ENCODE data around the gene SIGLEC7.

SIGLEC7 gene

DNA sequence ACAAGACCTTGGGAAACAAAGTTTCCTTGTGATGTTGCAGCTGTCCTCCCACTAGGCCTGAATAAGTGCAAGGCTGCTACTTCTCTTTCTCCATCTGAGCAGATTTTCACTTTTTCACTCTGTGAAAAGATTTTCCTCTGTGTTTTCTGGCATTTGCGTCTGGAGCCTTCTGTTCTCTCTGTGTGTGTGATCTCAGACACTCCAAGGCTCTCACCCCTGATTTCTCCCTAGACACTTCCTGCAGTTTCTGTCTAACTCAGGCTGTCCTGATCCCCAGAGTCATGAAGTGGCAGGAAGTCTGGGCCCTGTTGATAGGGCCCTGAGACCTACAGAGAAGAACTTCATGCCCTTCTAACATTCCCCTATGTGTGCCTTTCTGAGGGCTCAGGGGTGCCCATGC lies 37.2 kb downstream of the SIGLEC7 start:
- CTCF ChIA-PET = interaction anchor here (1.0 to 1.4 kb wide), 3 partner anchors 11 to 80 kb away, joined by 3 to 5 read pairs (median 4); no protein-coding TSS in a partner anchor

DNA sequence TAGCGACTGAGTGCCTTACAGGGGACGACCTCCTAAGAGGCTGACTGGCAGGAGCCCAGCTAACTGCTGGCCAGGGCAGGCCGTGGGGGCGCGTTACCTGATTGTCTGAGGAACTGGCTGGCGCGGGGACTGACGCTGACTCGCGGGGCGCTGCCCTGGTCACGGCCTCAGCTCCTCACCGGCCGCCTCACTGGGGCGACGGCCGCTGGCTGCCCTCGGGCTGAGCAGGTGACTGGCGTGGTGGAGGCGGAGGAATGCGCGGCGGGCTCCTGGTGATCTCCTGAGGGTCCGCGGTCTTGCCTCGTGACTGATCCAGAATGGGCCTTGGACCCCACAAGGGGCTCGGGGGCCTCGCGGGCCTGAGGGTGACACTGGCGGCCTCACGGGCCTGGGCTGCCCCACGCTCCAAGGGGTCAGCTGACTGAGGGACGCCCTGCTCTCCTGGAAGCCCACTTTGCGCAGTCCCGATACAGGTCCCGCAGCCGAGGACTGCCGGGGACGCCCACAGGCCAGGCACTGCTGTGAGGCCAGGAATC lies 39.3 kb downstream of the SIGLEC7 start:
- TF ChIP-seq, protein P1, sequence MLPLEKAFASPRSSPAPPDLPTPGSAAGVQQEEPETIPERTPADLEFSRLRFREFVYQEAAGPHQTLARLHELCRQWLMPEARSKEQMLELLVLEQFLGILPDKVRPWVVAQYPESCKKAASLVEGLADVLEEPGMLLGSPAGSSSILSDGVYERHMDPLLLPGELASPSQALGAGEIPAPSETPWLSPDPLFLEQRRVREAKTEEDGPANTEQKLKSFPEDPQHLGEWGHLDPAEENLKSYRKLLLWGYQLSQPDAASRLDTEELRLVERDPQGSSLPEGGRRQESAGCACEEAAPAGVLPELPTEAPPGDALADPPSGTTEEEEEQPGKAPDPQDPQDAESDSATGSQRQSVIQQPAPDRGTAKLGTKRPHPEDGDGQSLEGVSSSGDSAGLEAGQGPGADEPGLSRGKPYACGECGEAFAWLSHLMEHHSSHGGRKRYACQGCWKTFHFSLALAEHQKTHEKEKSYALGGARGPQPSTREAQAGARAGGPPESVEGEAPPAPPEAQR (tag by site-specific recombination; IDR thresholded peaks at IDR 0.05) = no peak
- TF ChIP-seq, protein P2, sequence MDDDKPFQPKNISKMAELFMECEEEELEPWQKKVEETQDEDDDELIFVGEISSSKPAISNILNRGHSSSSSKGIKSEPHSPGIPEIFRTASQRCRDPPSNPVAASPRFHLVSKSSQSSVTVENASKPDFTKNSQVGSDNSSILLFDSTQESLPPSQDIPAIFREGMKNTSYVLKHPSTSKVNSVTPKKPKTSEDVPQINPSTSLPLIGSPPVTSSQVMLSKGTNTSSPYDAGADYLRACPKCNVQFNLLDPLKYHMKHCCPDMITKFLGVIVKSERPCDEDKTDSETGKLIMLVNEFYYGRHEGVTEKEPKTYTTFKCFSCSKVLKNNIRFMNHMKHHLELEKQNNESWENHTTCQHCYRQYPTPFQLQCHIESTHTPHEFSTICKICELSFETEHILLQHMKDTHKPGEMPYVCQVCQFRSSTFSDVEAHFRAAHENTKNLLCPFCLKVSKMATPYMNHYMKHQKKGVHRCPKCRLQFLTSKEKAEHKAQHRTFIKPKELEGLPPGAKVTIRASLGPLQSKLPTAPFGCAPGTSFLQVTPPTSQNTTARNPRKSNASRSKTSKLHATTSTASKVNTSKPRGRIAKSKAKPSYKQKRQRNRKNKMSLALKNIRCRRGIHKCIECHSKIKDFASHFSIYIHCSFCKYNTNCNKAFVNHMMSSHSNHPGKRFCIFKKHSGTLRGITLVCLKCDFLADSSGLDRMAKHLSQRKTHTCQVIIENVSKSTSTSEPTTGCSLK (tag by site-specific recombination; IDR thresholded peaks at IDR 0.05) = no peak
- TF ChIP-seq ZSCAN23 (tag by site-specific recombination; IDR thresholded peaks at IDR 0.05) (no peak), ZNF274 (IDR thresholded peaks at IDR 0.05; ENCODE audit: low read length) (no peak), ZNF274 (tag by site-specific recombination; IDR thresholded peaks at IDR 0.05; ENCODE audit: borderline replicate concordance) (no peak), ZNF404 (tag by site-specific recombination; IDR thresholded peaks at IDR 0.05) (no peak), ZNF169 (tag by site-specific recombination; IDR thresholded peaks at IDR 0.05) (no peak), ZNF140 (tag by site-specific recombination; IDR thresholded peaks at IDR 0.05) (no peak), ZNF501 (tag by site-specific recombination; IDR thresholded peaks at IDR 0.05) (no peak), EGR2 (tag by site-specific recombination; IDR thresholded peaks at IDR 0.05; ENCODE audit: low read depth) (no peak), TCF7L2 (IDR thresholded peaks at IDR 0.05; ENCODE audit: borderline replicate concordance, low read depth, low read length) (no peak), ZNF19 (tag by site-specific recombination; IDR thresholded peaks at IDR 0.05; ENCODE audit: low read depth) (no peak), MEIS1 (CRISPR knock-in tag; IDR thresholded peaks at IDR 0.05; ENCODE audit: borderline replicate concordance) (no peak)
- TF ChIP-seq, protein P3, sequence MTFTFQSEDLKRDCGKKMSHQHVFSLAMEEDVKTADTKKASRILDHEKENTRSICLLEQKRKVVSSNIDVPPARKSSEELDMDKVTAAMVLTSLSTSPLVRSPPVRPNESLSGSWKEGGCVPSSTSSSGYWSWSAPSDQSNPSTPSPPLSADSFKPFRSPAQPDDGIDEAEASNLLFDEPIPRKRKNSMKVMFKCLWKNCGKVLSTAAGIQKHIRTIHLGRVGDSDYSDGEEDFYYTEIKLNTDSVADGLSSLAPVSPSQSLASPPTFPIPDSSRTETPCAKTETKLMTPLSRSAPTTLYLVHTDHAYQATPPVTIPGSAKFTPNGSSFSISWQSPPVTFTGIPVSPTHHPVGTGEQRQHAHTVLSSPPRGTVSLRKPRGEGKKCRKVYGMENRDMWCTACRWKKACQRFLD (tag by site-specific recombination; IDR thresholded peaks at IDR 0.05) = no peak
- TF ChIP-seq, protein P4, sequence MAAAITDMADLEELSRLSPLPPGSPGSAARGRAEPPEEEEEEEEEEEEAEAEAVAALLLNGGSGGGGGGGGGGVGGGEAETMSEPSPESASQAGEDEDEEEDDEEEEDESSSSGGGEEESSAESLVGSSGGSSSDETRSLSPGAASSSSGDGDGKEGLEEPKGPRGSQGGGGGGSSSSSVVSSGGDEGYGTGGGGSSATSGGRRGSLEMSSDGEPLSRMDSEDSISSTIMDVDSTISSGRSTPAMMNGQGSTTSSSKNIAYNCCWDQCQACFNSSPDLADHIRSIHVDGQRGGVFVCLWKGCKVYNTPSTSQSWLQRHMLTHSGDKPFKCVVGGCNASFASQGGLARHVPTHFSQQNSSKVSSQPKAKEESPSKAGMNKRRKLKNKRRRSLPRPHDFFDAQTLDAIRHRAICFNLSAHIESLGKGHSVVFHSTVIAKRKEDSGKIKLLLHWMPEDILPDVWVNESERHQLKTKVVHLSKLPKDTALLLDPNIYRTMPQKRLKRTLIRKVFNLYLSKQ (tag by site-specific recombination; IDR thresholded peaks at IDR 0.05; ENCODE audit: borderline replicate concordance) = no peak
- CTCF ChIA-PET = no interaction called here
- no peaks in the 10 kb centered on the region for H3K36me3 ChIP-seq (ENCODE audit: control insufficient read depth in 2 of 2, insufficient read depth in 1 of 2, low read length in 2 of 2)
- H3K27ac ChIP-seq (ENCODE audit: extremely low read depth, low read depth, low read length) = no peak overlapping the region
- POLR2A ChIA-PET = no interaction called here
- H3K9me3 ChIP-seq (ENCODE audit: control insufficient read depth, insufficient read depth, low read depth, low read length) = no peaks in the 10 kb centered on the region
- H3K4me1 ChIP-seq (ENCODE audit: control insufficient read depth, insufficient read depth, low read length) = no peaks in the 10 kb centered on the region
- no peak overlapping the region for H3K4me3 ChIP-seq (ENCODE audit: low read depth, low read length)

More for the DNA sequence above, 37.2 kb downstream of the SIGLEC7 start:
- POLR2A ChIA-PET = no interaction called here
- H3K27ac ChIP-seq (ENCODE audit: extremely low read depth, low read depth, low read length) = no peak overlapping the region
- H3K36me3 ChIP-seq (ENCODE audit: control insufficient read depth in 2 of 2, insufficient read depth in 1 of 2, low read length in 2 of 2) = no peaks in the 10 kb centered on the region
- H3K9me3 ChIP-seq (ENCODE audit: control insufficient read depth, insufficient read depth, low read depth, low read length) = no peaks in the 10 kb centered on the region
- TF ChIP-seq MYNN (tag by site-specific recombination; IDR thresholded peaks at IDR 0.05; ENCODE audit: borderline replicate concordance) (no peak), BCL11B (tag by site-specific recombination; IDR thresholded peaks at IDR 0.05; ENCODE audit: low read depth) (no peak), ZNF791 (tag by site-specific recombination; IDR thresholded peaks at IDR 0.05) (no peak), GLIS2 (tag by site-specific recombination; IDR thresholded peaks at IDR 0.05) (no peak), ZBTB7A (tag by site-specific recombination; IDR thresholded peaks at IDR 0.05; ENCODE audit: low read depth) (no peak), ZNF473 (tag by site-specific recombination; IDR thresholded peaks at IDR 0.05) (no peak), ZNF404 (tag by site-specific recombination; IDR thresholded peaks at IDR 0.05) (no peak), ZNF585B (tag by site-specific recombination; IDR thresholded peaks at IDR 0.05) (no peak), BCL11A (tag by site-specific recombination; IDR thresholded peaks at IDR 0.05; ENCODE audit: low read depth) (no peak), HOXC10 (CRISPR knock-in tag; IDR thresholded peaks at IDR 0.05) (no peak), KLF8 (tag by site-specific recombination; IDR thresholded peaks at IDR 0.05) (no peak), SETDB1 (IDR thresholded peaks at IDR 0.05; ENCODE audit: insufficient read length, low read length) (no peak), ZNF202 (tag by site-specific recombination; IDR thresholded peaks at IDR 0.05; ENCODE audit: borderline replicate concordance) (no peak), ZNF571 (tag by site-specific recombination; IDR thresholded peaks at IDR 0.05) (no peak), ZNF561 (tag by site-specific recombination; IDR thresholded peaks at IDR 0.05; ENCODE audit: borderline replicate concordance) (no peak)
- TF ChIP-seq, protein P4 (tag by site-specific recombination; IDR thresholded peaks at IDR 0.05; ENCODE audit: borderline replicate concordance) = no peak
- H3K4me3 ChIP-seq (ENCODE audit: low read depth, low read length) = no peak overlapping the region
- no peaks in the 10 kb centered on the region for H3K4me1 ChIP-seq (ENCODE audit: control insufficient read depth, insufficient read depth, low read length)

All from HEK293 (cell line).